COLO668 (cell line): ENCODE data around the gene FAM78A.
A peak's percentile ranks its signal among the peaks of the same experiment; 100 is the strongest.

Experiments used
- DNase-seq: peaks from one replicate; lab custom pipeline; 2025; ENCODE audit not compliant: unreplicated experiment; lab: John Stamatoyannopoulos, UW

Gene FAM78A

DNA sequence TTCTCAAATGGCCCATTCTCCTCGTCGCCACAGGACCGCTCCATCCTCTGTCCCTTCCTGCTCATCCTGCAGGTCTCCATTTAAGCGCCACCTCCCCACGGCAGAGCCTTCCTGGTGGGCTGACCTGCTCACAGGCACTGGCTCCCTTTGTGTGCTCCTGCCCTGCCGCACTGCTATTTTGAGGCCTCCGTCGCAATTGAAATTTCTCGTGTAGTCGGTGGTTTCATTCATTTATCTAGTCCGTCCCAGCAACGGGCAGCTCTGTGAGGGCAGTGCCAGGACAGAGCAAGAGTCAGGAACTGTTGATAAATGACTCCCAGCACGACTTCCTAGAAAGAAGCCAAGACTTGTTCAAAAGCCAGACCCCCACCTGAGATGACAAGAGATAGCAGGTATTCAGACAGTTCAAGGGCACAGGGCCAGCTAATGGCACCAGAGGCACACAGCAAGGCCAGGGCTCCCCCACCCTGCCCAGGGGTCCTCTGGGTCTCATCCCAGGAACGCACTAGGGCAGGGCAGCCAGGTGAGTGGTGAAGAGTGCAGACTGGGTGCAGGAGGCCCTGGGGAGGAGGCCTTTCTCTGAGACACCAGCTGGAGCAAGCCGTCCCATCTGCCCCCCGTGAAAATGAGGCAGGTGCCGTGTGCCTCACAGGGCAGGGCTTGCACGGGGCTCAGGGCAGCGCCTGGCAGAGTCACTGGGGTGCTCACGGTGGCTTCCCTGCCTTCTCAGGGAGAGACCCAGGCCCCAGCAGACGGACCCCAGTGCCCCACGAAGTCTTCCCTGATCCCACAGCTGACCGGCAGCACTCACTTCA, 36.9 kb downstream of the FAM78A start:
- DNase-seq = no peak

DNA sequence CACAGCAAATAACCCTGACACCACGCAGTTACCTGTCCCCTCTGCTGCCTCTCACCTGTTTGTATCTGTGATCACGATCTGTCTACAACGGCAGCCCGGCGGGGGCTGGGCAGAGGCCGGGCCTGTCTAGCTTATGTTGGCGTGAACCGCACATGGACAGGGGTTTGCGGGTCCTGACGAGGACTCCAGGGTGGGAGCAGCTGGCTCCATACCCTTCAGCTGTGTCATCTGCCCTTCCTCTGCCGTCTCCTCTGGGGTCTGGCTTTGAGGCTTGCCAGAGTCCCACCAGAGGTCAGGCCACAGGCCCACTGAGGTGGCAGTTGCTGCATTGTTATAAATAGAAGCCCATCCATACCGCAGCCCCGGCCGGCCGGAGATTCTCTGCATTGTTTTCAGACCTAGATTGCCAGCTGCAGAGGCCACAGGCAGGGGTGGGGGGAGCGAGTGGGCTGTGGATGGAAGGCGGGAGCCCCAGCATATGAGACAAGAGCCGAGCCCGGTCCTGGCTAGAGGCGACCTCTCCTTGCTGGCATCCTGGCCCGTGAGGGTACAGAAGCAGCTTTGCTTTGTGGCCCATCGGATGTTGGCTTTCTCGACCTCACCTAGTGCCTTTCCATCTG, 37.8 kb downstream of the FAM78A start:
- no peak for DNase-seq

DNA sequence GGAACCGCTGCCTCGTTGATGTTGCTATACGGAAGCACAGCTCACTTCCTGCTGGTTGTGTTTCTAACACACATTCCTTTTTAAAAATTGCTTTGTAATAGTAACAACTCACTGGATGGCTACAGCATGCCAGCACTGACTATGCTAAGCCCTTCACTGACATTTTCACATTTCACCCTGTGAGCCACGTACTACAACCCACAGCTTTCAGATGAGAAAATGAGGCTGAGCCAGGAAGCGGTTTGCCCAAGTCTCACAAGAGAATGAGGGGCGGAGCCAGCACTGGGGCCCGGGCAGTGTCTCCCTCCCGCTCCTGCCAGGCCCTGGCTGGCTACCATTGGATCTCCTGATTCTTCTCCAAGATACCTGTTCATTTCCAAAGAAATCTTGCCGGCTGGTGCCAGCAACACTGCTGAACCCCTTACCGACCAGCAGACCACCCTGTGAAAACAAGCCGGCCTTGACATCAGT, 38.3 kb downstream of the FAM78A start:
- peak; percentile 35 for DNase-seq

DNA sequence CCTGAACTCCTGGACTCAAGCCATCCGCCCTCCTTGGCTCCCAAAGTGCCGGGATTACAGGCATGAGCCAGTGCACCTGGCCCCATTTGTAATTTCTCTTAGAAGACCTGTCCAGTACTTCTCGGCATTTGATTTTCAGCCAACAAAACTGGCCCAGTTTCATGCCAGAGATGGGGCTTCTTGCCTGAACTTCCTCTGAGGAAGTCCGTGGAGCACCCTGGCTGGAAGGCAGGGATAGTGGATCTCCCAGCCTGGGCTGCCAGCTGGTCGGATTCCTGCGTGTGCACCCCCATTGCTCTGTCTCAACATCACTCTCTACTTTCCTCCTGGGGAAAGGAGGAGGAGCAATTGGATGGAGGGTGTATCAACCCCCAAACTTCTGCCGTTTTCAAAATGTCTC, 39.0 kb downstream of the FAM78A start:
- no peak for DNase-seq

DNA sequence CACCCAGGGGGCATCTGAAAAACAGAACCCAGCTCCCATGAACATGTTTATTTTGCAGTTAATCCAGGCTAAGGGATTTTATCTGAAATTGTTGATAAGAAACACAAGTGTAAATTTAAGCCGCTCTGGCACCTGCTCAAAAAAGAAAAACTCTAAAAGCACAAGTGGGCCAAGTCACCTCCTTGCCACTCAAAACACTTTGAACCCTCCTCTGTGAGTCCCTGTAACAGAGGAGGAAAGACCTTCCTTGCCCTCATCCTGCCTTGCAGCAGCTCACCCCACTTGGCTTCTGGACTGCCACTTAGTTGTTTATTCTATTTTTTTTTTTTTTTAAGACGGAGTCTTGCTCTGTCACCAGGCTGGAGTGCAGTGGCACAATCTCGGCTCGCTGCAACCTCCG, 39.5 kb downstream of the FAM78A start:
- DNase-seq = no peak

GRCh38 chr9:131236161-131236560, 40.1 kb downstream of the FAM78A start:
- no peak for DNase-seq

DNA sequence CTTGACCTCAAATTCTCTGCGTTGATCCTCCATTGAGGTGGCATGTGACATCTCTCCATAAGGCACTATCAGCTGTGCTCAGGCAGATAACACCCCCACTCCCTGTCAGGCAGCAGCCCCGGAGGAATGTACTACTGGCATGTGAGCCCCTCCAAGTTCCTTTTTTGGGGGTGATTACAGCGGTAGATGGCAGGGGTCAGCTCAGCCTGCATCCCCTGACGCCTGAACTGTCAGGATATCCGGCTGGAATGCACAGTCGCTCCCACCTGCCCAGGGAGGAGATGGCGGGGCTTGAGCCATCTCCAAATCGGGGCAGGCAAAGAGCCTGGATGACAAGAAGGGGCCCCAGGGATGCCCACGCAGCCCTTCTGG, 40.8 kb downstream of the FAM78A start:
- no peak for DNase-seq

- no peak for DNase-seq
Measured at GRCh38 chr9:131234799-131235479, 41.4 kb downstream of the FAM78A start.

GRCh38 chr9:131233995-131234394, 42.3 kb downstream of the FAM78A start:
- no peak for DNase-seq

- DNase-seq = no peak
Measured at GRCh38 chr9:131233556-131233955, 42.8 kb downstream of the FAM78A start.

- DNase-seq = no peak
Measured at GRCh38 chr9:131228988-131229387, 47.3 kb downstream of the FAM78A start.

- no peak for DNase-seq
Measured at GRCh38 chr9:131227959-131228460, 48.3 kb downstream of the FAM78A start.

DNA sequence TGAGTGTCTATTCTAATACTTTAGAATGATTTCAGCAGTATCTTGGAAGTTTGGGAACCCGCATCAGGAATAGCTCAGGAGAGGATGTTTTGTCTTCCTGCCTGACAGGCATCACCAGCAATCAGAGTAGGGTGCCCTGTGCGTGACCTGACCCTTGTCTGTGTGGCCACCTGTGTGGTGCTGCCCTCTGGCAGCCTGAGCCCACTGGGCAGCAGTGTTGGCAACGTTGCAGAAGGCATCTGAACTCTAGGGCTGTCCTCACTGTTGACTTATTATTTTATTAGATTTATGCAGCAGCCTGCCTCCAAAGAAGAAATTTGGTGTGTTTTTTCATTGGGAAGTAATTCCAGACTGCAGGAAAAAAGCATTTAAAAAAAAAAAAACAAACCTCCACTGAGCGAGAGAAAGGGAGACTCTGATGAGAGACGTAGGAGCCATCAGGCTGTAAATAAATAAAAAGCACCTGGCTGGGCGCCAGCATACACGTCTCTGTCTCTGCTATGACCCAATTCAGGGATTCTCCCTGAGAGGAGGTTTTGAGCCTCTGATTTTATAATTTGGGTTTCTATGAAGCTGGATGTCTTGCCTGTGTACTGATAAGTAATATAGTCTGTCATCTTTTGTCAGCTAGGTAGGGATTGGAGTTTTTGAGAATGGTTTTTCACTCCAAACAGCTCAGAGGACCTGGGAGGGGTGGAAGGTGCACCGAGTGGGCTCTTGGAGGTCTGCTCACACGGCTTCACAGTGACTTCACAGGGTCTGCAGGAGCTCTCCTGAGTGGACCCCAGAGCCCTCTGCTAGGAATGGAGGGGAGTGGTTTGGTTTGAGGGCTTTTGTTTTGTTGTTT, 49.0 kb downstream of the FAM78A start:
- peak; percentile 23 for DNase-seq

DNA sequence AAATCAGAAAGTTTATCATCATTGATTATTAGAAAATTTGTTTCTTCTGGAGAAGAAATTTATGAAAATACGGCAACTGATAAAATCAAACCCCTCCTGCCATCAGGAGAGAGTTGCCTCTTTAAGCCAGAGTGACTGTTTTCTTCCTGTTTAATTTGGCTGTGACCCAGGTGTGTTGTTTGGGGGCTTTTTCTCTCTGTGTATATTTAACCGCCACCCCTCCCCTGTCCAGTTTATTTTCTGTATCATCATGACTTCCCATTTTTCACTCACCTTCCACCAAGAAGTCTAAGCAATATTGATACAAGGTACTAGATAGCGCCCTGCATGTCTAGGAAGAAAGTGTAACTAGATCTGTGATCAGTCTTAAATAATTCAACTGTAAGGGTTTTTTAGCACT, 50.1 kb downstream of the FAM78A start:
- no peak for DNase-seq

- no peak for DNase-seq
Measured at GRCh38 chr9:131222460-131222859, 53.9 kb downstream of the FAM78A start.

DNA sequence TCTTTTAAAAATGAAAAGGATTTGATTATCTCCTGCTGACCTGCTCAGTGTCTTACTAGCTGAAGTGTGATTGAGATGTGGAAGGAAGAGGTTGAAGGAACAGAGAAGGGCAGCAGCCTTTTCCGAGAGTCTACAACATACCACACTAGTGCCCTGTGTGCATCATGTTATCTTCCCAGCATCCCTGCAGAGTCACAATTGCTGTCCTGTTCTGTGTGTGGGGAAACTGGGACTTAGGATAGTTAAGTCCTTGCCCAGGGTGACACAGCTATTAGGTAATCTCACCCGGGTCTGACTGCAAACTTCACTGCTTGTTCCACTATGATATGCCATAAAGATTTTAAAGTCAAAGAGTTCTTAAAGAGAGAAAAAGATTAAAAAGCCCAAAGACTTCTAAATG, 55.8 kb downstream of the FAM78A start:
- DNase-seq = no peak

GRCh38 chr9:131218370-131218769, 57.9 kb downstream of the FAM78A start:
- no peak for DNase-seq

- no peak for DNase-seq
Measured at GRCh38 chr9:131217331-131218031, 58.8 kb downstream of the FAM78A start.

- DNase-seq = no peak
Measured at GRCh38 chr9:131216806-131217205, 59.5 kb downstream of the FAM78A start.

DNA sequence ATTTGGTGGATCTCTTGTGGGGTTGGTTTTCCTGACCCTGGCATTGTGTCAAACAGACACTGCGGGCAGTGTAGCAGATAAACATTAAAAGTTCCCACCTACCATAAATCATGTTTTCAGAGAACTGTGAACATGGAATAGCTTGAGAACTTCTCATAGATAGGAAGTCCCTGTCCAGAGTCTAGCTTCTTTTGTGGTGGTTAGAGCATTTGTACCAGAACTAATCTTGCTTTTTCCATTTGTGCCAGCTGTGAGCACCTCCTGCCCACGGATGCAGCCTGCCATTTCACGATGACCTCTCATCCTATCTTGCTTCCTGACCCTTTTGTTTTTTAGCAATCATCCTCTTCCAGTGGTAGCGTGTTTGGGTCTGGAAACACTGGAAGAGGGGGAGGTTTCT, 61.4 kb downstream of the FAM78A start:
- DNase-seq = no peak
